Measurements from ENCODE around the gene EPHB6.

DNA sequence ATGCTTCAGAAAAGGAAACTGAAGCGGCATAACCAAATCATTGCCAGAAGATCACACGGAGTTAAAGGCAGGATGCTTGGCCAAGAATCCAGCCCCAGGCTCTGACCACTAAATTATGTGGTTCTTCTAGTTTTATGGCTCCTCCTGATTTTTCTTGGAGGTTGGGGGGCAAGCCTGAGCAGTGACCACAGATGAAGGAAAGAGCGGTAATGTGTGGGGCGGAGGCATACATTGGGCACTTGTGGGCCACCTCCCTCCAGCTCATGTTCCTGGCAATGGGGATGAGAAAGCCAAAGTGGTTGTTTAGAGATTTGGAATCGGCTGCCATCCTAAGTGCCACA is 27.4 kb downstream of the EPHB6 start:
- TF ChIP-seq, protein P1, sequence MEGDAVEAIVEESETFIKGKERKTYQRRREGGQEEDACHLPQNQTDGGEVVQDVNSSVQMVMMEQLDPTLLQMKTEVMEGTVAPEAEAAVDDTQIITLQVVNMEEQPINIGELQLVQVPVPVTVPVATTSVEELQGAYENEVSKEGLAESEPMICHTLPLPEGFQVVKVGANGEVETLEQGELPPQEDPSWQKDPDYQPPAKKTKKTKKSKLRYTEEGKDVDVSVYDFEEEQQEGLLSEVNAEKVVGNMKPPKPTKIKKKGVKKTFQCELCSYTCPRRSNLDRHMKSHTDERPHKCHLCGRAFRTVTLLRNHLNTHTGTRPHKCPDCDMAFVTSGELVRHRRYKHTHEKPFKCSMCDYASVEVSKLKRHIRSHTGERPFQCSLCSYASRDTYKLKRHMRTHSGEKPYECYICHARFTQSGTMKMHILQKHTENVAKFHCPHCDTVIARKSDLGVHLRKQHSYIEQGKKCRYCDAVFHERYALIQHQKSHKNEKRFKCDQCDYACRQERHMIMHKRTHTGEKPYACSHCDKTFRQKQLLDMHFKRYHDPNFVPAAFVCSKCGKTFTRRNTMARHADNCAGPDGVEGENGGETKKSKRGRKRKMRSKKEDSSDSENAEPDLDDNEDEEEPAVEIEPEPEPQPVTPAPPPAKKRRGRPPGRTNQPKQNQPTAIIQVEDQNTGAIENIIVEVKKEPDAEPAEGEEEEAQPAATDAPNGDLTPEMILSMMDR (IDR thresholded peaks at IDR 0.05), result no peak
- TF ChIP-seq ZFX (IDR thresholded peaks at IDR 0.05; ENCODE audit: borderline replicate concordance), result no peak
